WTC11 (cell line): ENCODE results near the gene KCNA2. TPM values are rescaled to one million over a fixed set of nuclear protein-coding genes. Genes with fewer than 3 reads are reported as not detected.

Experiments
- ATAC-seq: fragments of 200-7000 bp; cut with Tn5 transposase; 2 replicates; pipeline ENCODE4 v1.10.0; 2021; ENCODE audit warnings: mild to moderate bottlenecking, moderate library complexity
- CTCF ChIA-PET: fragments of 300-600 bp; sonication (Branson Sonifier 250); formaldehyde crosslinking; loops from one replicate; lab custom pipeline; 2021; ENCODE audit warnings: antibody characterized with exemption; lab: Charles Lee
- POLR2A ChIA-PET: fragments of 350-600 bp; sonication (Branson Sonifier 250); formaldehyde crosslinking; loops from one replicate; lab custom pipeline; 2021; ENCODE audit warnings: antibody characterized with exemption; lab: Charles Lee
- DNase-seq: peaks from one replicate; pipeline ENCODE4 v3.0.0; 2021; ENCODE audit warnings: low spot score
- H3K27ac Mint-ChIP-seq: 2 replicates; pipeline ENCODE4 v1.8.0; 2021; ENCODE audit warnings: mixed read lengths
- H3K27me3 Mint-ChIP-seq: 2 replicates; pipeline ENCODE4 v1.8.0; 2021; ENCODE audit warnings: low read depth, mild to moderate bottlenecking, moderate library complexity, mixed read lengths
- H3K36me3 Mint-ChIP-seq: 2 replicates; pipeline ENCODE4 v1.8.0; 2021; ENCODE audit warnings: mixed read lengths
- H3K4me1 Mint-ChIP-seq: 2 replicates; pipeline ENCODE4 v1.8.0; 2022; ENCODE audit warnings: mixed read lengths
- H3K4me3 Mint-ChIP-seq: 2 replicates; pipeline ENCODE4 v1.8.0; 2021; ENCODE audit warnings: mild to moderate bottlenecking, moderate library complexity, mixed read lengths
- H3K9me3 Mint-ChIP-seq: 2 replicates; pipeline ENCODE4 v1.8.0; 2021; ENCODE audit warnings: mixed read lengths
- ATF6 ChIP-seq: sonication (generic); formaldehyde crosslinking; IDR thresholded peaks from 2 replicates; pipeline ENCODE4 v1.8.1; 2023; ENCODE audit warnings: mild to moderate bottlenecking, missing genetic modification reagents
- CTCF ChIP-seq: fragments of 200-600 bp; IDR thresholded peaks from 2 replicates; pipeline ENCODE4 v1.8.0; 2022; ENCODE audit warnings: antibody characterized with exemption
- E2F4 ChIP-seq: sonication (generic); formaldehyde crosslinking; IDR thresholded peaks from 2 replicates; pipeline ENCODE4 v1.8.1; 2022; ENCODE audit warnings: low read depth, mild to moderate bottlenecking, moderate library complexity, missing genetic modification reagents, borderline replicate concordance
- ERG ChIP-seq: fragments of 250-450 bp; sonication (Bioruptor Pico); IDR thresholded peaks from 2 replicates; pipeline ENCODE4 v1.8.0; 2021; ENCODE audit warnings: mild to moderate bottlenecking
- GABPB1 ChIP-seq: sonication (generic); formaldehyde crosslinking; IDR thresholded peaks from 2 replicates; pipeline ENCODE4 v1.8.1; 2023; ENCODE audit warnings: mild to moderate bottlenecking, missing genetic modification reagents
- MAX ChIP-seq: sonication (generic); formaldehyde crosslinking; IDR thresholded peaks from 2 replicates; pipeline ENCODE4 v1.8.0; 2022; ENCODE audit warnings: mild to moderate bottlenecking, missing genetic modification reagents
- NFATC4 ChIP-seq: fragments of 250-450 bp; sonication (Bioruptor Pico); IDR thresholded peaks from 2 replicates; pipeline ENCODE4 v1.9.0; 2021; ENCODE audit warnings: mild to moderate bottlenecking
- PREB ChIP-seq: sonication (generic); formaldehyde crosslinking; IDR thresholded peaks from 2 replicates; pipeline ENCODE4 v1.8.1; 2022; ENCODE audit warnings: mild to moderate bottlenecking, missing genetic modification reagents, moderate library complexity, borderline replicate concordance
- TCF7 ChIP-seq: sonication (generic); formaldehyde crosslinking; IDR thresholded peaks from 2 replicates; pipeline ENCODE4 v1.8.0; 2022; ENCODE audit warnings: mild to moderate bottlenecking, low read depth, missing genetic modification reagents, moderate library complexity
- TEAD4 ChIP-seq: sonication (generic); formaldehyde crosslinking; IDR thresholded peaks from 2 replicates; pipeline ENCODE4 v1.8.0; 2022; ENCODE audit warnings: mild to moderate bottlenecking, missing genetic modification reagents
- USF1 ChIP-seq: sonication (generic); formaldehyde crosslinking; IDR thresholded peaks from 2 replicates; pipeline ENCODE4 v1.8.0; 2022; ENCODE audit warnings: mild to moderate bottlenecking, missing genetic modification reagents
- ZBTB43 ChIP-seq: sonication (generic); formaldehyde crosslinking; IDR thresholded peaks from 2 replicates; pipeline ENCODE4 v1.8.1; 2023; ENCODE audit warnings: mild to moderate bottlenecking, missing genetic modification reagents
- ZMAT4 ChIP-seq: fragments of 250-450 bp; sonication (Bioruptor Pico); IDR thresholded peaks from 2 replicates; pipeline ENCODE4 v1.9.0; 2021; ENCODE audit warnings: mild to moderate bottlenecking
- ZNF219 ChIP-seq: sonication (generic); formaldehyde crosslinking; IDR thresholded peaks from 2 replicates; pipeline ENCODE4 v1.8.0; 2023; ENCODE audit warnings: missing genetic modification reagents, mild to moderate bottlenecking, borderline replicate concordance
- ZNF425 ChIP-seq: fragments of 250-450 bp; sonication (Bioruptor Pico); conservative IDR thresholded peaks from 2 replicates; pipeline ENCODE4 v1.9.0; 2021; ENCODE audit warnings: mild to moderate bottlenecking
- total RNA-seq: library from RNA; stranded (reverse); gene quantifications from 3 replicates; pipeline ENCODE4 v1.2.3, GENCODE V29; 2021

KCNA2 gene
- total RNA-seq, 1 experiment from 2014 or later = 0.50 TPM

- TF ChIP-seq TEAD4 (CRISPR knock-in tag) (no peak), TCF7 (no peak), PREB (no peak), MAX (no peak), ZBTB43 (no peak)
- H3K4me3 Mint-ChIP-seq = no peak overlapping the region
- peak; percentile 52 for DNase-seq
- H3K27me3 Mint-ChIP-seq = peaks cover 17% of the 10 kb centered on the region
- peak; percentile 92 for ATAC-seq
- H3K27ac Mint-ChIP-seq = no peak overlapping the region
- CTCF ChIA-PET = interaction anchor here (0.6 to 1.5 kb wide), 10 partner anchors 8 to 211 kb away, joined by 3 to 5 read pairs (median 4); partner anchors contain the start of gene KCNA2
- POLR2A ChIA-PET = no interaction called here
- H3K9me3 Mint-ChIP-seq = no peaks in the 10 kb centered on the region
- no peaks in the 10 kb centered on the region for H3K36me3 Mint-ChIP-seq
- no peaks in the 10 kb centered on the region; the same call in 1 of the 2 replicates for H3K4me1 Mint-ChIP-seq
These were observed 57.8 kb downstream of the KCNA2 start for GRCh38 chr1:110548381-110548780.

- TF ChIP-seq CTCF (no peak), TCF7 (no peak), ZBTB43 (no peak), ZNF425 (CRISPR knock-in tag) (no peak), E2F4 (no peak), ZMAT4 (CRISPR knock-in tag) (no peak), TEAD4 (CRISPR knock-in tag) (no peak), ATF6 (no peak), GABPB1 (CRISPR knock-in tag) (no peak), USF1 (no peak), ERG (CRISPR knock-in tag) (no peak), ZNF219 (CRISPR knock-in tag) (no peak), NFATC4 (CRISPR knock-in tag) (no peak)
- Mint-ChIP-seq H3K36me3 (no peaks in the 10 kb centered on the region), H3K4me1 (no peaks in the 10 kb centered on the region; the same call in 1 of the 2 replicates), H3K9me3 (no peaks in the 10 kb centered on the region), H3K4me3 (no peak overlapping the region), H3K27me3 (peaks cover 3% of the 10 kb centered on the region), H3K27ac (no peak overlapping the region)
- ChIA-PET CTCF (no interaction called here), POLR2A (no interaction called here)
- ATAC-seq (no peak), DNase-seq (no peak)
These were observed 59.1 kb downstream of the KCNA2 start for GRCh38 chr1:110547017-110547416.
